Mesothelial cell of epicardium (in vitro differentiated cells): ENCODE measurements around the gene GNAZ. TPM values are rescaled to one million over a fixed set of nuclear protein-coding genes. Genes with fewer than 3 reads are reported as not detected.

ENCODE experiments used
- DNase-seq, 2 experiments: peaks; one replicate each; pipeline ENCODE4 v3.0.0; 2021; ENCODE audit warnings: low spot score in 2 of 2; ENCODE audit not compliant: unreplicated experiment in 2 of 2
- H3K27ac Mint-ChIP-seq: 2 replicates; pipeline ENCODE4 v1.8.0; 2021; ENCODE audit warnings: mixed read lengths
- H3K27me3 Mint-ChIP-seq: 2 replicates; pipeline ENCODE4 v1.8.0; 2021; ENCODE audit warnings: low read depth, mixed read lengths
- H3K36me3 Mint-ChIP-seq: 2 replicates; pipeline ENCODE4 v1.8.0; 2021; ENCODE audit warnings: mixed read lengths
- H3K4me1 Mint-ChIP-seq: 2 replicates; pipeline ENCODE4 v1.8.0; 2021; ENCODE audit warnings: mixed read lengths
- H3K4me3 Mint-ChIP-seq: 2 replicates; pipeline ENCODE4 v1.8.0; 2021; ENCODE audit warnings: mild to moderate bottlenecking, moderate library complexity, mixed read lengths
- H3K9me3 Mint-ChIP-seq: 2 replicates; pipeline ENCODE4 v1.8.0; 2021; ENCODE audit warnings: mixed read lengths
- CTCF ChIP-seq: fragments of 200-600 bp; sonication (generic); IDR thresholded peaks from one replicate; pipeline ENCODE4 v1.5.0; 2021; ENCODE audit warnings: antibody characterized with exemption; ENCODE audit not compliant: unreplicated experiment
- total RNA-seq: library from RNA; stranded (reverse); gene quantifications from 3 replicates; pipeline ENCODE4 v1.2.1, GENCODE V29; 2021

GNAZ gene
- total RNA-seq, 1 donor from 2014 or later = 6.5 TPM

GRCh38 chr22:23094695-23095681 lies 24.7 kb downstream of the GNAZ start:
- H3K36me3 Mint-ChIP-seq = no peaks in the 10 kb centered on the region
- H3K4me3 Mint-ChIP-seq = no peak overlapping the region
- H3K27me3 Mint-ChIP-seq = no peaks in the 10 kb centered on the region
- no peak for TF ChIP-seq CTCF
- no peak overlapping the region for H3K27ac Mint-ChIP-seq
- H3K9me3 Mint-ChIP-seq = no peaks in the 10 kb centered on the region
- no peak for DNase-seq
- H3K4me1 Mint-ChIP-seq = no peaks in the 10 kb centered on the region

- DNase-seq = no peak
- H3K27ac Mint-ChIP-seq = no peak overlapping the region
Observed at GRCh38 chr22:23095733-23096342, 25.5 kb downstream of the GNAZ start.

GRCh38 chr22:23097412-23098229 lies 27.3 kb downstream of the GNAZ start:
- no peak overlapping the region for H3K27ac Mint-ChIP-seq
- no peaks in the 10 kb centered on the region for H3K27me3 Mint-ChIP-seq
- no peak for DNase-seq
- H3K4me3 Mint-ChIP-seq = no peak overlapping the region
- H3K4me1 Mint-ChIP-seq = no peaks in the 10 kb centered on the region
- H3K9me3 Mint-ChIP-seq = no peaks in the 10 kb centered on the region
- no peaks in the 10 kb centered on the region for H3K36me3 Mint-ChIP-seq
- no peak for TF ChIP-seq CTCF

More at GRCh38 chr22:23095733-23096342, 25.5 kb downstream of the GNAZ start:
- Mint-ChIP-seq H3K27me3 (no peaks in the 10 kb centered on the region), H3K4me1 (no peaks in the 10 kb centered on the region), H3K36me3 (no peaks in the 10 kb centered on the region), H3K4me3 (no peak overlapping the region), H3K9me3 (no peaks in the 10 kb centered on the region)
- no peak for TF ChIP-seq CTCF

GRCh38 chr22:23098230-23098705 lies 27.9 kb downstream of the GNAZ start:
- H3K27ac Mint-ChIP-seq = no peak overlapping the region
- H3K4me1 Mint-ChIP-seq = no peaks in the 10 kb centered on the region
- no peaks in the 10 kb centered on the region for H3K36me3 Mint-ChIP-seq
- DNase-seq = no peak
- H3K4me3 Mint-ChIP-seq = no peak overlapping the region
- H3K9me3 Mint-ChIP-seq = no peaks in the 10 kb centered on the region
- no peak for TF ChIP-seq CTCF
- no peaks in the 10 kb centered on the region for H3K27me3 Mint-ChIP-seq

- Mint-ChIP-seq H3K27ac (no peak overlapping the region), H3K9me3 (no peaks in the 10 kb centered on the region), H3K4me3 (no peak overlapping the region), H3K27me3 (no peaks in the 10 kb centered on the region), H3K4me1 (no peaks in the 10 kb centered on the region), H3K36me3 (no peaks in the 10 kb centered on the region)
- no peak for TF ChIP-seq CTCF
- DNase-seq = no peak
Observed at GRCh38 chr22:23098718-23099530, 28.6 kb downstream of the GNAZ start.
